ENCODE data around the gene TRIP12. TPM values are rescaled to one million over a fixed set of nuclear protein-coding genes. Genes with fewer than 3 reads are reported as not detected.
"Not testable (repeated sequence)": the region's sequence is repeated elsewhere in the genome, so short reads cannot be mapped to it uniquely, and the experiment has no call there.

Gene TRIP12
- polyA plus RNA-seq, 2 of the 4 experiments (the other 2 are of a cell fraction), result 103 to 151 TPM

DNA sequence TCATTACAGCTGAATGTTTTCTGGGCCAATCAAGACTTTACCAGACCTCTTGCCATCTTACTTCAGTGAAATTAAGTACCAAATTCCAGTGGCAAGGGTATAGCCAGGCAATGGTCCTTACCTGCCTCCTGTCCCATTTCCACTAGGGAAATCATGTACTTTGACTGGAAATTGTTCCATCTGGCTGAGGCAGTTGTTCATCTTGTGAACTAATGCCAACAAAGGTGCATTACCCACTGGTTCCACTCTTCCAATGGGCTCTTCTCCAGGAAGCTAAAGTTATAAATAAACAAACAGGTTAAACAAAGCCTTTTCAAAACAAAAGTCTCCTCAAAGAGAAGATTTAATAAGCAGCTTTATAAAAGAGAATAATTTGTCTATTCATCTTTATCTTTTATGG is 126.8 kb downstream of the TRIP12 start:
- no peak overlapping the region for H3K27ac ChIP-seq
- ChIA-PET CTCF (interaction anchor here (1.6 kb wide), 1 partner anchor 14 kb away, joined by 4 read pairs; no protein-coding TSS in a partner anchor), POLR2A (no interaction called here)

DNA sequence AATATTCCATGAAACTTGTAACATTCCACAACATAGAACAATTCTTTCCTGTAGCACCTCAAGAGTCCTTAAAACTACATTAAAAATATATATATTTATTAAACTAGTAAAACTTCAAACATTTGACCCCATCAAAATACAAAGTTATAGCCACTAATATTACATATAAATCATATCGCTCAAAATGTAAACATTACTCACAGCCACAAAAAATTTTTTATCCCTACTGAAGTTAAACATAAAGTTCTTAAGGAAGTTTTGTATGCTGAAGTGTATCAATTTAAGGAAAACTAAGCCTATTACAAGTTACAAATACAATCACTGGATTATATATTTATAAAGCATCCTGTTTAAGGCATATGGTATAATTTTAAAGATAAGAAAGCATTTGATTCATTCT is 127.2 kb downstream of the TRIP12 start:
- no peak for ATAC-seq

More for the DNA sequence above, 126.8 kb downstream of the TRIP12 start:
- H3K4me1 ChIP-seq, result 0 out of 3 replicates have a peak, but pooled peaks cover 4% of the 10 kb centered on the region
- H3K4me2 ChIP-seq, result no peak overlapping the region
- ATAC-seq (no peak), DNase-seq (ENCODE audit: low read depth in 1 of 2, low spot score in 1 of 2) (no peak), FAIRE-seq (no peak)
- no peak overlapping the region for H3K4me3 ChIP-seq
- no peaks in the 10 kb centered on the region for H3K9me3 ChIP-seq
- TF ChIP-seq, protein P1, sequence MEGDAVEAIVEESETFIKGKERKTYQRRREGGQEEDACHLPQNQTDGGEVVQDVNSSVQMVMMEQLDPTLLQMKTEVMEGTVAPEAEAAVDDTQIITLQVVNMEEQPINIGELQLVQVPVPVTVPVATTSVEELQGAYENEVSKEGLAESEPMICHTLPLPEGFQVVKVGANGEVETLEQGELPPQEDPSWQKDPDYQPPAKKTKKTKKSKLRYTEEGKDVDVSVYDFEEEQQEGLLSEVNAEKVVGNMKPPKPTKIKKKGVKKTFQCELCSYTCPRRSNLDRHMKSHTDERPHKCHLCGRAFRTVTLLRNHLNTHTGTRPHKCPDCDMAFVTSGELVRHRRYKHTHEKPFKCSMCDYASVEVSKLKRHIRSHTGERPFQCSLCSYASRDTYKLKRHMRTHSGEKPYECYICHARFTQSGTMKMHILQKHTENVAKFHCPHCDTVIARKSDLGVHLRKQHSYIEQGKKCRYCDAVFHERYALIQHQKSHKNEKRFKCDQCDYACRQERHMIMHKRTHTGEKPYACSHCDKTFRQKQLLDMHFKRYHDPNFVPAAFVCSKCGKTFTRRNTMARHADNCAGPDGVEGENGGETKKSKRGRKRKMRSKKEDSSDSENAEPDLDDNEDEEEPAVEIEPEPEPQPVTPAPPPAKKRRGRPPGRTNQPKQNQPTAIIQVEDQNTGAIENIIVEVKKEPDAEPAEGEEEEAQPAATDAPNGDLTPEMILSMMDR (IDR thresholded peaks at IDR 0.05), result no peak
- TF ChIP-seq HOXA7 (CRISPR knock-in tag; IDR thresholded peaks at IDR 0.05) (no peak), KDM1A (IDR thresholded peaks at IDR 0.05; ENCODE audit: low read depth) (no peak), CEBPB (IDR thresholded peaks at IDR 0.05) (no peak), POLR2A (IDR thresholded peaks at IDR 0.05; ENCODE audit: low read length) (no peak), EHF (CRISPR knock-in tag; IDR thresholded peaks at IDR 0.05) (no peak)
- TF ChIP-seq, protein P2, sequence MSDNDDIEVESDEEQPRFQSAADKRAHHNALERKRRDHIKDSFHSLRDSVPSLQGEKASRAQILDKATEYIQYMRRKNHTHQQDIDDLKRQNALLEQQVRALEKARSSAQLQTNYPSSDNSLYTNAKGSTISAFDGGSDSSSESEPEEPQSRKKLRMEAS (IDR thresholded peaks at IDR 0.05), result no peak

DNA sequence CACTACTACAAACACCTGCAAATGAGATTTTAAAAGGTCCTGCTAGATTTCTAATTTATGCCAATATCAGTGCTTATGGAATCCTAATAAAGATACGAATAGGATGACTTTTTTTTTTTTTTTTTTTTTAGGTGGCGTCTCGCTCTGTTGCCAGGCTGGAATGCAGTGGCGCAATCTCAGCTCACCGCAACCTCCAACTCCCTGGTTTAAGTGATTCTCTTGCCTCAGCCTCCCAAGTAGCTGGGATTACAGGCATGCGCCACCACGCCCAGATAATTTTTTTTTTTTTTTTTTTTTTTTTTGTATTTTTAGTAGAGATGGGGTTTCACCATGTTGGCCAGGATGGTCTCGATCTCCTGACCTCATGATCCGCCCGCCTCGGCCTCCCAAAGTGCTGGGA is 135.5 kb downstream of the TRIP12 start:
- POLR2A ChIA-PET; H3K4me2 ChIP-seq; H3K4me1 ChIP-seq; H3K4me3 ChIP-seq; H3K27ac ChIP-seq; H3K9me3 ChIP-seq; DNase-seq (ENCODE audit: low read depth in 1 of 2, low spot score in 1 of 2); FAIRE-seq; ATAC-seq: not testable (repeated sequence)
- CTCF ChIA-PET, result interaction anchor here (0.7 to 1.3 kb wide), 4 partner anchors 10 to 125 kb away, joined by 3 read pairs; no protein-coding TSS in a partner anchor
- WGBS (ENCODE audit: missing lambda C conversion rate), result 96% methylated on average over 11 of the region's 11 CpGs

More for the DNA sequence above, 127.2 kb downstream of the TRIP12 start:
- no peak for FAIRE-seq
- ChIA-PET POLR2A (no interaction called here), CTCF (interaction anchor here (1.6 kb wide), 1 partner anchor 13 kb away, joined by 4 read pairs; no protein-coding TSS in a partner anchor)
- no peak for DNase-seq (ENCODE audit: low read depth in 1 of 2, low spot score in 1 of 2)
- no peaks in the 10 kb centered on the region for H3K9me3 ChIP-seq
- no peak for TF ChIP-seq CBX8 (IDR thresholded peaks at IDR 0.05)
- TF ChIP-seq FOXS1 (CRISPR knock-in tag; IDR thresholded peaks at IDR 0.05), result no peak
- no peak for TF ChIP-seq NR3C1 (IDR thresholded peaks at IDR 0.05)
- H3K27ac ChIP-seq, result no peak overlapping the region
- no peak overlapping the region for H3K4me3 ChIP-seq
- H3K4me1 ChIP-seq, result 0 out of 3 replicates have a peak, but pooled peaks cover 4% of the 10 kb centered on the region
- 93% methylated on average over 1 of the region's 1 CpG for WGBS (ENCODE audit: missing lambda C conversion rate)
- H3K4me2 ChIP-seq, result no peak overlapping the region

DNA sequence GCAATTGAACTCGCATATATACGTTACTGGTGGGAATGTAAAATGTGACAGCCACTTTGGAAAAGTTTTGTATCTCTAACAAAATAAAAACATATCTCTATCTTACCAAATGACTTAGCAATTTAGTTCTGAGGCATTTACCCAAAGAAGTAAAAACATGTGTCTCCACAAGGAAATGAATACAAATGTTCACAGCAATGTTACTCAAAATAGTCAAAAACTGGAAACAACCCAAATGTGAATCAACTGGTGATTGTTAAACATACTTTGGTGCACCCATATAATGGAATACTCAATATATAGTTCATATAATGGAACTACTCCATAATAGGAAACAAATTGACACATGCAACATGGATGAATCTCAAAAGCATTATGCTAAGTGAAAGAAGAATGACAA is 137.0 kb downstream of the TRIP12 start:
- CTCF ChIA-PET, result interaction anchor here (1.3 kb wide), 1 partner anchor 15 kb away, joined by 3 read pairs; no protein-coding TSS in a partner anchor
- H3K4me3 ChIP-seq, result no peak overlapping the region
- 83% methylated on average over 2 of the region's 2 CpGs for WGBS (ENCODE audit: missing lambda C conversion rate)
- no peaks in the 10 kb centered on the region for H3K4me1 ChIP-seq
- TF ChIP-seq RAD21 (conservative IDR thresholded peaks at IDR 0.05 in 1 of 2, IDR thresholded peaks at IDR 0.05 in 1 of 2) (no peak), FOXS1 (CRISPR knock-in tag; IDR thresholded peaks at IDR 0.05) (no peak), CEBPB (IDR thresholded peaks at IDR 0.05) (no peak), EHF (CRISPR knock-in tag; IDR thresholded peaks at IDR 0.05) (no peak), MAZ (IDR thresholded peaks at IDR 0.05; ENCODE audit: borderline replicate concordance, low read depth, low read length) (no peak), POLR2AphosphoS2 (conservative IDR thresholded peaks at IDR 0.05; ENCODE audit: low read length) (no peak), HOXB13 (CRISPR knock-in tag; IDR thresholded peaks at IDR 0.05; ENCODE audit: low read depth) (no peak), TP53 (CRISPR knock-in tag; IDR thresholded peaks at IDR 0.05) (no peak), PHF8 (IDR thresholded peaks at IDR 0.05; ENCODE audit: borderline replicate concordance, low read depth) (no peak), HEYL (CRISPR knock-in tag; IDR thresholded peaks at IDR 0.05) (no peak), MYC (IDR thresholded peaks at IDR 0.05; ENCODE audit: borderline replicate concordance, low read length) (no peak), NR3C1 (IDR thresholded peaks at IDR 0.05) (no peak), BHLHE40 (IDR thresholded peaks at IDR 0.05; ENCODE audit: low read depth, low read length) (no peak), ZNF302 (CRISPR knock-in tag; IDR thresholded peaks at IDR 0.05) (no peak), KDM1A (IDR thresholded peaks at IDR 0.05; ENCODE audit: low read depth) (no peak), RNF2 (IDR thresholded peaks at IDR 0.05; ENCODE audit: borderline replicate concordance, low read depth) (no peak)
- TF ChIP-seq, protein P3, sequence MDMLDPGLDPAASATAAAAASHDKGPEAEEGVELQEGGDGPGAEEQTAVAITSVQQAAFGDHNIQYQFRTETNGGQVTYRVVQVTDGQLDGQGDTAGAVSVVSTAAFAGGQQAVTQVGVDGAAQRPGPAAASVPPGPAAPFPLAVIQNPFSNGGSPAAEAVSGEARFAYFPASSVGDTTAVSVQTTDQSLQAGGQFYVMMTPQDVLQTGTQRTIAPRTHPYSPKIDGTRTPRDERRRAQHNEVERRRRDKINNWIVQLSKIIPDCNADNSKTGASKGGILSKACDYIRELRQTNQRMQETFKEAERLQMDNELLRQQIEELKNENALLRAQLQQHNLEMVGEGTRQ (IDR thresholded peaks at IDR 0.05), result no peak
- TF ChIP-seq, protein P4, sequence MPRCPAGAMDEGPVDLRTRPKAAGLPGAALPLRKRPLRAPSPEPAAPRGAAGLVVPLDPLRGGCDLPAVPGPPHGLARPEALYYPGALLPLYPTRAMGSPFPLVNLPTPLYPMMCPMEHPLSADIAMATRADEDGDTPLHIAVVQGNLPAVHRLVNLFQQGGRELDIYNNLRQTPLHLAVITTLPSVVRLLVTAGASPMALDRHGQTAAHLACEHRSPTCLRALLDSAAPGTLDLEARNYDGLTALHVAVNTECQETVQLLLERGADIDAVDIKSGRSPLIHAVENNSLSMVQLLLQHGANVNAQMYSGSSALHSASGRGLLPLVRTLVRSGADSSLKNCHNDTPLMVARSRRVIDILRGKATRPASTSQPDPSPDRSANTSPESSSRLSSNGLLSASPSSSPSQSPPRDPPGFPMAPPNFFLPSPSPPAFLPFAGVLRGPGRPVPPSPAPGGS (IDR thresholded peaks at IDR 0.05), result no peak
- TF ChIP-seq, protein P2 (IDR thresholded peaks at IDR 0.05), result no peak
- ATAC-seq (no peak), FAIRE-seq (no peak), DNase-seq (ENCODE audit: low read depth in 1 of 2, low spot score in 1 of 2) (no peak)
- H3K4me2 ChIP-seq, result no peak overlapping the region
- no peak overlapping the region for H3K27ac ChIP-seq
- no peaks in the 10 kb centered on the region for H3K9me3 ChIP-seq
- POLR2A ChIA-PET, result no interaction called here
